Stimulated activated CD4-positive, alpha-beta T cell treated with anti-CD3 and anti-CD28 coated beads, Interleukin-1b, Interleukin-23, amount 100 ng/mL, for 24 hours (primary cell): ENCODE data around the gene BIRC6.
"Not testable (repeated sequence)": the region's sequence is repeated elsewhere in the genome, so short reads cannot be mapped to it uniquely, and the experiment has no call there.

Experiments
- DNase-seq, 4 experiments: peaks; one replicate each; pipeline ENCODE4 v3.0.0-alpha.2; 2020; ENCODE audit warnings: low read depth in 4 of 4, low spot score in 1 of 4

Gene BIRC6

DNA sequence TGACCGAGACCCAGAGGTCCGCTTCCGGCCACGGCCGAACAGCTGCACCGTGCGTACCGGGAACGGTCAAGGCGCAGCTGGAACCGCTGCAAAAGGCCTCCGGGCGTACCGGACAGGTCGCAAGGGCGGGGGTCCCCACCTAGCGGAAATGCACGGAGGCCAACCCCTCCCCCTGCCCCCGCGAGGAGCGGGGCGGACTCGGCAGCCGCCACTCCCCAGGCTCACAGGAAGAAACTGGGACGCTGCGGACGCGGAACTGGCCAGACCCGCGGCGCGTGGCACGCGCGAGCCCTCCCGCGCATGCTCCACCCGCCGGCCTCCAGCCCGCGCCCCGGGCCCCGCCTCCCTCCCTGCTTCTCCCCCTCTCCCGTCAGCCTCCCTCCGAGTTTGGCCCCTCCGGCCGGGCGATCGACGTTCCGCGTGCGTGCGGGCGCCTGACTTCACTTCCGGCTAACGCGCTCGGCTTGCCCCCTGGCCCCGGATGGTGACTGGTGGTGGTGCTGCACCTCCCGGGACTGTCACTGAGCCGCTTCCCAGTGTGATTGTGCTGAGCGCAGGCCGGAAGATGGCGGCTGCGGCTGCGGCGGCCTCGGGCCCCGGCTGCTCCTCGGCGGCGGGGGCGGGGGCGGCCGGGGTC lies at the start of gene BIRC6:
Gene BIRC6 (plus strand): TSS at position 343 of the 637 bp plus-strand sequence. CDS start 139 bp downstream, at position 482.
- DNase-seq, result peak; percentile 86 to 97 (median 94)

GRCh38 chr2:32310577-32310976 lies 46.2 kb upstream of the BIRC6 start:
- no peak for DNase-seq

DNA sequence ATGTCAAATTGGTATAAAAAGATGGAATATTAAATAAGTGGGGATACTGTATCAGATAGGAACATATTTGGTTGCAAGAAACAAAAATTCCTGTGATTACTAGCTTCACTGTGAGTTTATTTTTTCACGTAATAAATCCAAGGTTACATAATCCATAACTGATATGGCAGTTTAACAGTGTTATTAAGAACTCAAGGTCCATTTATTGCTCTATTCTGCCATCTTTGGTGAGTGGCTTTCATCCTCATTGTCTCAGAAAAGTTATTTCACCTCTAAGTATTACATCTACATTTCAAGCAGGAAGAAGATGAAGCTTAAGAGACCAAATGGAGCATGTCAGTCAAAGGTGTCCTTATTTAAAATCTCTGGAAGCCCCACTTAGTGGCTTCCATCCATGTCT lies 41.9 kb upstream of the BIRC6 start:
- no peak for DNase-seq

DNA sequence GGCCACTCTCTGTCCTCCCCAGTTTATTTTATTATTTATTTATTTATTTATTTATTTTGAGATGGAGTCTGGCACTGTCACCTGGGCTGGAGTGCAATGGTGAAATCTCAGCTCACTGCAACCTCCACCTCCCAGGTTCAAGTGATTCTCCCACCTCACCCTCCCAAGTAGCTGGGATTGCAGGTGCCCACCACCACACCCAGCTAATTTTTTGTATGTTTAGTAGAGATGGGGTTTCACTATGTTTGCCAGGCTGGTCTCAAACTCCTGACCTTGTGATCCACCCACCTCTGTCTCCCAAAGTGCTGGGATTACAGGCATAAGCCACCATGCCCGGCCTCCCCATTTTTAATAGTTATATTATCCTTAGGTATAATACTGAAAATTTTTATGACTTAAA lies 28.1 kb upstream of the BIRC6 start:
- not testable (repeated sequence) for DNase-seq

DNA sequence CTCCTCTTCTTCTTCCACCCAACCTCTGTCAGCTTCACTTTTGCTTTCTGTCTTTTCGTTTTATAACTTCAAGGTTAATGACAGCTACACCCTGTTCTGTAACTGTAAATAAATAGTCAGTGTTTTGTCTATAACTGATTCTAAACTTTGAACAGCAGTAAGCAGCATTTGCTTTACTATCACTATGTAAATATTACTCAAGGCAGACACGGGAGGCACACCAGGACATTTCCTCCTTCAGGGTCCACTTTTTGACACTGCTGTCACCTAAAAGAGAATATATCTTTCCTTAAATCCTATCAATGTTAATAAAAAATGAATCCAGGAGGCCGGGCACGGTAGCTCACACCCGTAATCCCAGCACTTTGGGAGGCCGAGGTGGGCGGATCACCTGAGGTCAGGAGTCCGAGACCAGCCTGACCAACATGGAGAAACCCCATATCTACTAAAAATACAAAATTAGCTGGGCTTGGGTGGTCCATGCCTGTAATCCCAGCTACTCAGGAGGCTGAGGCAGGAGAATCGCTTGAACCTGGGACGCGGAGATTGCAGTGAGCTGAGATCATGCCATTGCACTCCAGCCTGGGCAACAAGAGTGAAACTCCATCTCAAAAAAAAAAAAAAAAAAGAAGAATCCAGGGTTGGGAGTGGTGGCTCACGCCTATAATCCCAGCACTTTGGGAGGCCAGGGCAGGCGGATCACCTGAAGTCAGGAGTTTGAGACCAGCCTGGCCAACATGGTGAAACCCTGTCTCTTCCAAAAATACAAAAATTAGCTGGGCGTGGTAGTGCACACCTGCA lies 27.4 kb upstream of the BIRC6 start:
- DNase-seq, result not testable (repeated sequence)

GRCh38 chr2:32330136-32330535 lies 26.7 kb upstream of the BIRC6 start:
- DNase-seq, result no peak

DNA sequence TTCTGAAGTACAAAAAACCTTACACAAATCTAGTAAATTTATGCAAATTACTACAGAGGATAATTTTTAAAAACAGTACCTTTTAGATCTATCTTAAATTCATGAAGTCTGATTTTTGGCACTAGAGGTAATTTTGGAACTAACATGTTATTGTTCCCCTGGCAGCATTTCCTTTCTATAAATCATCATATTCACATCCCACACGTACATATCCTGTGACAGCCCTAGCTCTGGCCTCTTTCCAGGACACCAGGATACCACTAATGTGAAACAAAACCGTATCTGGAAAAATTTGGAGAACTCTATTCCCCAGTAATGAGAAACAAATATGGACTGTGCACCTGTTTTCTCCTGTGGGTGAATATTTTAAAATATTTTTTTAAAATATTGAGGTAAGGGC lies 14.0 kb upstream of the BIRC6 start:
- no peak for DNase-seq

- DNase-seq, result not testable (repeated sequence)
Observed at GRCh38 chr2:32350797-32351196, 6.0 kb upstream of the BIRC6 start.

DNA sequence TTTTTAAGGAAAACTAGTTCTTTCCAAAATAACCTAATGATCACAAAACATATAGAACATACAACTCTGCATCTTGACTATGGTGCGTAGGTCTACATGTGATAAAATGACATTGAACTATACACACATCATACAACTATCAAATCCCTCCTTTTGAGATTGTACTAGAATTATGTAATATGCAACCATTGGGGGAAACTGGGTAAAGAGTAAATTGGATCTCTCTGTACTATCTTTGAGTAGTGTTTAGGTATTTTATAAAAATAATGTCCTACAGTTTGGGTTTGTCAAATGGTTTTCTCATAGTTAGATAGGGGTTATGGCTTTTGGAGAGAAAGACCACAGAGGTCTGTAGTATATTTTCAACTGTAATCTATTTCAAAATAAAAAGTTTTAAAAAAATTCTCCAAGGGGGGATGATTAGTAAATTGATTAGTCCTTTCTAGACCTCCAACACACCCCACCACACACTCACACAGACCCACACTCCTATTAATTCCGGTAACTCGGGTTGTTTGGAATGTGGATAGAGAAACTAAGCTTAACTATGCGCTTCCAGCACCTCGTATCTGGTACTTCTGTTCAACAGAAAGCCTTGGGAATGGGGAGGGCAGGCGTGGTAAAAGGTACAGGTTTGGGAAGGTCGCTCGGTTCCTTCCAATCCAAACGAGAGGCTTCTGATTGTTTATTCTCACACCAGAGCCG lies 695 bp upstream of the BIRC6 start:
- DNase-seq, result no peak

DNA sequence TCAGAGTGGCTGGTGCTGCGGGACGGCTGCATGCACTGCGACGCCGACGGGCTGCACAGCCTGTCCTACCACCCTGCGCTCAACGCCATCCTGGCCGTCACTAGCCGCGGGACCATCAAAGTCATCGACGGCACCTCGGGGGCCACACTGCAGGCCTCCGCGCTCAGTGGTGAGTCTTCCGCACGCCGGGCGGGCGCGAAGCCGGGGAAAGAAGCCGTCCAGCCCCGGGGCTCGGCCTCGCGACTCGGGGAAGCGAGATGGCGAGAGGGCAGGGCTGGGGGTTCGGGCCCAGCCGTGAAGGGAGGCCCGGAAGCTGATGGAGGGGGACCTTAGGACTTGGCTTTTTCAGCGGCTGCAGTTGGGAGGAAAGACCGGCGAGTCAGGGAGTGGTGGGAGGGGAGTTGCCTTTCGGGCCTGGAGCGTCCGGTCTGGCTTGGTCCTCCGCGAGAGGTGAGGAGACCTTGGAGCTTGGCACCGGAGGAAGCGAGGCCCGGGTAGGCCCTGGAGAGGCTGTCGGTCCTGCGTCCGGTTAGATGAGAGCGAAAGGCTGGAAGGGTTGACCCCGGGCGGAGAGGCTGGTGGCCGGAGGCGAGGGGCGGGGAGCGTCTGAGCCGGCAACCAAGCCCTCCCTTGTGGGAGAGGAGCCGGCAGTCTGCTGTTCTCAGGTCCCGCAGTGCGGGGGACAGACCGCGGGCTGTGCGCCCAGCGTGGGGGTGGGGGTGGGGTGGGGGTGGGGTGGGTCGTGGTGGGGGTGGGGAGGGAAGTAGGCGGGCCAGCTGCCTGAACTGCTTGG lies 691 bp downstream of the BIRC6 start:
- peak; percentile 2 to 27 (median 12) for DNase-seq

DNA sequence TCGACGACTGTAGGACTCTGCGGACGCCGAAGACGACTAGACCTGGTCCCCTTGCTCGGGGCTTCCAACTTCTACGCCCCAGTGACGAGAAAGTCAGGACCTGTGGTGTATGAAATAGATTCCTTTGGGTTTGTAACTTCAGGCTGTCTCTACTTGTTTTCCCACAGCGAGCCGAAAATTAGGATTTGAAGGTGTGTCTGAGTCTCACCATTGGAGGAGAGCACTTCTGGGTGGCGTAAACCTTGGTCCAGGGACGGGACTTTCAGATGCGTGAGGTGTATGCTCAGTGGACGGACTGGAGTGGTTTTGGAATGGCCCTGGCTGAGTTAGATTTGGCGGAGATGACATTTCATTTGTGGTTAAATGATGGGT lies 1.3 kb downstream of the BIRC6 start:
- DNase-seq, result no peak

DNA sequence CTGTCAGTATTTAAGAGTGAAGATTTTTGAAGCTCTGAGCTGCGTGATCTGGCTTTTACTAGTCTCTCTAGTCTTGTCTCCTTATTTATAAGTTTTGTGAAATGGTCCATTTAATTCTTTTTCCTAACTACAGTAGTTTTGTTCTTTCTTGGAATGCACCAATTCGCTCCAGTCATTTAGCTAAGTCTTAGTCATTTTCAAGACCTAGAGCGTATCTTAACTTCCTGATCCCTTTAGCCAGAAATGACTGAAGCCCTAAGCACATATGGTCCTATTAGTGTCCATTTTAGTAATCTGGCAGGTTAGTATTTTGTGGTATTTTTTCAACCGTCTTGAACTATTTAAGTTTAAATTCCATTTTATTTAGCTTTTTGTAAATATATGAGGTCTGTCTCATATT lies 3.6 kb downstream of the BIRC6 start:
- no peak for DNase-seq

DNA sequence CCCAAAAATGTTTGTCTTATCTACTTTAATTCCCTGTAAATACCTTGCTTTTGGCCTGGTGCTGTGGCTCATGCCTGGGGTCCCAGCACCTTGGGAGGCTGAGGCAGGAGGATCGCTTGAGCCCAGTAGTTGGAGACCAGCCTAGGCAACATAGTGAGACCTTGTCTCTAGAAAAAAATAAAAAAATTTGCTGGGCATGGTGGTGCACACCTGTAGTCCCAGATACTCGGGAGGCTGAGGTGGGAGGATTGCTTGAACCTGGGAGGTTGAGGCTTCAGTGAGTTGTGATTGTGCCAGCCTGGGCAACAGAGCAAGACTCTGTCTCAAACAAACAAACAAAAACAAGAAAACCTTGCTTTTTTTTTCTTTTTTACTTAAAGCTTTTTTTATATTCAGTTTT lies 6.2 kb downstream of the BIRC6 start:
- DNase-seq, result not testable (repeated sequence)

DNA sequence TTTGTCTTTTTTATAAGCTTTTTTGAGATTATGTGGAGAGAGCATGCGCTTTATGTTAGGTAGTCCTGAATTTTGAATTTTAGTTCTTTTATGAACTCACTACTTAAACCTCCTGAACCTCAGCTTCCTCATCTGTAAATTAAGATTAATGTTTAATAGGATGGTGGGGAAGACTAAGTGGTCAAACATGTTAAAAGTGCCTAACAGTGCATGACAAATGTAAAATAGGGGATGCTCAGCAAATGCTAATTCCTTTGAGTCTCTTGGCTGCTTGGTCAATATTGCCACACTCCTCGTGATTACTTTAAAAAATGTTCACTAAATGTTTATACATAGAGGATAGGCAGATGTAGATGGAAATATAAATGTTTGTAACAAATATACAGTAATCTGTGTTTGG lies 6.8 kb downstream of the BIRC6 start:
- no peak for DNase-seq

DNA sequence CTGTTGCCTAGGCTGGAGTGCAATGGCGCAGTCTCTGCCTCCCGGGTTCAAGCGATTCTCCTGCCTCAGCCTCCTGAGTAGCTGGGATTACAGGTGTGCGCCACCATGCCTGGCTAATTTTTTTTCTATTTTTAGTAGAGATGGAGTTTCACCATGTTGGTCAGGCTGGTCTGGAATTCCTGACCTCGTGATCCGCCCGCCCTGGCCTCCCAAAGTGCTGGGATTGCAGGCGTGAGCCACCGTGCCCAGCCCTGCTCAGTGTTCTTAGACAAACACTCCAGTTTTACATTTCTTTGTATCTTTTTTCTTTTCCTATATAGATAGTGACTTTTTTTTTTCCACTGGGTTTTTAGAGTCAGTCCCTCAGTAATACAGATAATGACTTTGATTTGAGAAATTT lies 7.5 kb downstream of the BIRC6 start:
- not testable (repeated sequence) for DNase-seq

GRCh38 chr2:32365679-32366078 lies 8.9 kb downstream of the BIRC6 start:
- DNase-seq, result not testable (repeated sequence)

DNA sequence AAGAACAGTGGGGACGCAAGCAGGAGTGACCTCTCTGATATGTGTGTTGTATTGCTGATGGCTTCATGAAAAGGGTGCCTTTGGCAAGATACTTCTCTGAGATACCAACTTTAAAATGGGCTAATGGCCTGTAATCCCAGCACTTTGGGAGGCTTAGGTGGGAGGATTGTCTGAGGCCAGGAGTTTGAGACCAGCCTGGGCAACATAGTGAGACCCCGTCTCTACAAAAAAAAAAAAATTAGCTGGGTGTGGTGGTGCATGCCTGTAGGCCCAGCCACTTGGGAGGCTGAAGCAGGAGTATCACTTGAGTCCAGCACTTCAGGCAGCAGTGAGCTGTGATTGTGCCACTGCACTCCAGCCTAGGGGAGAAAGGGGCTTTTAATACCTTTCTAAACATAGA lies 9.8 kb downstream of the BIRC6 start:
- no peak for DNase-seq

- no peak for DNase-seq
Observed at GRCh38 chr2:32369222-32369621, 12.4 kb downstream of the BIRC6 start.

- DNase-seq, result not testable (repeated sequence)
Observed at GRCh38 chr2:32370942-32371341, 14.1 kb downstream of the BIRC6 start.

DNA sequence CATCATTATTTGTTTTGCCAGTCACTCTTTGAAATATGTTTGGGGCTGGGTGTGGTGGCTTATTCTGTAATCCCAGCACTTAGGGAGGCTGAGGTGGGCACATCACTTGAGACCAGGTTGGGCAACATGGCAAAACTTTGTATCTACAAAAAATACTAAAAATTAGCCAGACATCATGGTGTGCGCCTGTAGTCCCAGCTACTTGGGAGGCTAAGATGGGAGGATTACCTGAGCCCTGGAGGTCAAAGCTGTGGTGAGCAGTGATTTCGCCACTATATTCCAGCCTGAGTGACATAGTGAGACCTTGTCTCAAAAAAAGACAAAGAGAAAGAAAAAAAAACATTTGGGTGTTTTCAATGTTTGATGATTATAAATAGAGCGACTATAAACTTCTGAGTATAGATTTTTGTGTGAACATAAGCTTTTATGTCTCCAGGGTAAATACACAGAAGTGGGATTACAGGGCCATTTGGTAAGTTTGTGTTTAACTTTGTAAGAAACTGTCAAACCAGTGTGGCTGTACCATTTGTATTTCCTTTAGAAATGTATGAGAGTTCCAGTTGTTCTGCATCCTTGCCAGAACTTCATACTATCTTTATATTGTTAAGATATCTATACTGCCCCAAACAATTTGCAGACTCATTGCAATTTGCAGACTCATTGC lies 15.8 kb downstream of the BIRC6 start:
- DNase-seq, result no peak
